Gastrocnemius medialis (tissue), 4 donors: ENCODE results near the gene ARHGAP24.

Source experiments
- POLR2A ChIP-seq, 2 donors: fragments of 450-650 bp; IDR thresholded peaks; one replicate each; pipeline ENCODE4 v1.6.1; 2017; ENCODE audit warnings: antibody characterized with exemption in 2 of 2, mild to moderate bottlenecking in 2 of 2, moderate library complexity in 2 of 2
- TF ChIP-seq, protein P1 (sequence below), 5 experiments: fragments of 450-650 bp in 3 of 5; fragments of 200-600 bp in 2 of 5; sonication (generic) in 2 of 5; IDR thresholded peaks in 4 of 5; conservative IDR thresholded peaks in 1 of 5; 1 replicate in 4 of 5; 2 replicates in 1 of 5; pipeline ENCODE4 v1.5.1; 2016 to 2019; ENCODE audit warnings: antibody characterized with exemption in 5 of 5, mild to moderate bottlenecking in 3 of 5, moderate library complexity in 3 of 5

DNA sequence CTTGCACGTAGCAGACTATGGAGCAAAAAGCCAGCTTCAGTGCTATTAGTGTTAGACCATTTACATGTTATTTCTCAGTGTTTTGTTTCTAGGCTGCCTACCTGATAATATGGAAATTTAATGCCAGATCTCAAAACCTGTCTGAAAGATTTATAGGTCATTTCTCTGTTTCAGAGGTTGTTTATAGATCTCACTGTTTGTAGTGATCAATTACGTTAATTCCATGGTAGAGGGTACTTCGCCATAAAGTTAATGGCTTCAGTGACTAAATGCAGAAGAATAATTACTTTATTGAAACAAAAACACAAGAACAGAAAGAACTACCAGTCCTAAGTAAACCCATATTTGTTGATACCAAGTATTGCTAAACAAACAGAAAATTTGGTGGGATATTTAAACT, 420.8 kb downstream of the ARHGAP24 start:
- TF ChIP-seq, protein P1, sequence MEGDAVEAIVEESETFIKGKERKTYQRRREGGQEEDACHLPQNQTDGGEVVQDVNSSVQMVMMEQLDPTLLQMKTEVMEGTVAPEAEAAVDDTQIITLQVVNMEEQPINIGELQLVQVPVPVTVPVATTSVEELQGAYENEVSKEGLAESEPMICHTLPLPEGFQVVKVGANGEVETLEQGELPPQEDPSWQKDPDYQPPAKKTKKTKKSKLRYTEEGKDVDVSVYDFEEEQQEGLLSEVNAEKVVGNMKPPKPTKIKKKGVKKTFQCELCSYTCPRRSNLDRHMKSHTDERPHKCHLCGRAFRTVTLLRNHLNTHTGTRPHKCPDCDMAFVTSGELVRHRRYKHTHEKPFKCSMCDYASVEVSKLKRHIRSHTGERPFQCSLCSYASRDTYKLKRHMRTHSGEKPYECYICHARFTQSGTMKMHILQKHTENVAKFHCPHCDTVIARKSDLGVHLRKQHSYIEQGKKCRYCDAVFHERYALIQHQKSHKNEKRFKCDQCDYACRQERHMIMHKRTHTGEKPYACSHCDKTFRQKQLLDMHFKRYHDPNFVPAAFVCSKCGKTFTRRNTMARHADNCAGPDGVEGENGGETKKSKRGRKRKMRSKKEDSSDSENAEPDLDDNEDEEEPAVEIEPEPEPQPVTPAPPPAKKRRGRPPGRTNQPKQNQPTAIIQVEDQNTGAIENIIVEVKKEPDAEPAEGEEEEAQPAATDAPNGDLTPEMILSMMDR (IDR thresholded peaks at IDR 0.05 in 4 of 5, conservative IDR thresholded peaks at IDR 0.05 in 1 of 5), result no peak
- TF ChIP-seq POLR2A (IDR thresholded peaks at IDR 0.05), result no peak
